Measurements from ENCODE around the gene AUTS2.

The AUTS2 gene

DNA sequence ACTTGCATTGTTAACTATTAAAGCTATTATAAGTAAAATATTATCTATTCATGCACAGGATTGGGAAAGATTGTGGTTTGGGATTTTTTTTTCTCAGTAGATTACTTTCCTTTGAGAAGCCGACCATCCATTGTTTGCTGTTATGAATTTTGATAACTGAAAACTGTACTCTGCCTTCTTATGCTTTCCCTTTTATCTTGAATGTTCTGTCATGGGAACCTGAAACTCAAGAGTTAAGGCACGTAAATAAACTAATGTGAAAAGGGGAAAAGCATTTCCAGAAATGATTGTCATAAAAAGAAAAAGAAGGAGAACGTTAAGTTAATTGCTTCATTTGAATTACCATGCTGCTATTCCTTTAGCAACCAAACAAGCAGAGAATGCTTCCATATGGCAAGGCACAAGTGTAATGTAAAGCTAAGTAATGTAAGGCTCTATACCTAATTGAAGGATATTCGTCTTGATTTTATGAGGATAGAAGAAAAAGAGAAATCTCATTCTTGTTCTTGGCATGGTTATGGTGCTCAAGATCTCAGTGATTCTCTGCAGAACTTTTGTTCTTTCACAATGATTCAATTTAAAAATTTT lies 370.8 kb downstream of the AUTS2 start:
- no peak for DNase-seq (ENCODE audit: low read depth in 2 of 2)

GRCh38 chr7:69981646-69982045 lies 383.4 kb downstream of the AUTS2 start:
- DNase-seq (ENCODE audit: low read depth in 2 of 2): no peak

DNA sequence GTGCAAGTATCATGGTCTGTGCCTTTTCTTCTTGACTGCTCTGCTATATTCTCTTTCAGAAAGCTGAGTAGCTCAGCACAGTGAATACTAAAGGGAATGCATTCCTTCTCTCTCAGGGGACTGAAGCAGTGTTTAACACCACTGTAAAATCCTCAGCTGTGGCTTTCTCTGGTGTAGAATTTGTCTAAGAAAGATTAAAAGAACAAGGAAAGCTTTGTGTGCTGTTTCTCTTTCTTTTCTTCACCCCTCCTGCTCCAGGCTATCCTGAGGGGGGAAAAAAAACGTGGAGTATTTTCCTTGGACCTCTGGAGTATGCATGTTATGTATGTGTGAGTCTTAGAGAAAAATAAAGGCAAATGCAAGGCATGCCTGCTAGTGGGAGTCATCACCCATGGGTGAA lies 383.9 kb downstream of the AUTS2 start:
- no peak for DNase-seq (ENCODE audit: low read depth in 2 of 2)

GRCh38 chr7:69989551-69989950 lies 391.3 kb downstream of the AUTS2 start:
- no peak for DNase-seq (ENCODE audit: low read depth in 2 of 2)

GRCh38 chr7:69992938-69993337 lies 394.7 kb downstream of the AUTS2 start:
- DNase-seq (ENCODE audit: low read depth in 2 of 2): no peak

DNA sequence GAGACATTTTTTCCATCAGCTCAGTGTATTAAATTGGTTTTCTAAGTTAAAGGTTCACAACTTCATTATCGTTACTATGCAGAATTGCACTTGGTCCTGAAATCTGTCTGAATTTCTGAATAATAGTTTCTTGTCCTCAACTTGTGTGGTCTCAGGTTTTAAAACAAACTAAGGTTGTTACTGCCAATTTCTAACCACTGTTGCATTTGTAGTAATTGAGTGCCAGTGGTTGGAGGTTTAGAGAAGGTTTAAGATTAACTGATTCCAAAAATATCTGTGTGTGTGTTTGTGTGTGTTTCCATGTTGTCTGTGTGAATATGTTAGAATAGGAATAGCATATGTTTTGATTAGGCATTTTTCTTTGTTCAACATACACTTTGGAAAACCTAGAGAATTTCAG lies 395.9 kb downstream of the AUTS2 start:
- DNase-seq (ENCODE audit: low read depth in 2 of 2): no peak

GRCh38 chr7:69994886-69995542 lies 396.7 kb downstream of the AUTS2 start:
- DNase-seq (ENCODE audit: low read depth in 2 of 2): no peak

DNA sequence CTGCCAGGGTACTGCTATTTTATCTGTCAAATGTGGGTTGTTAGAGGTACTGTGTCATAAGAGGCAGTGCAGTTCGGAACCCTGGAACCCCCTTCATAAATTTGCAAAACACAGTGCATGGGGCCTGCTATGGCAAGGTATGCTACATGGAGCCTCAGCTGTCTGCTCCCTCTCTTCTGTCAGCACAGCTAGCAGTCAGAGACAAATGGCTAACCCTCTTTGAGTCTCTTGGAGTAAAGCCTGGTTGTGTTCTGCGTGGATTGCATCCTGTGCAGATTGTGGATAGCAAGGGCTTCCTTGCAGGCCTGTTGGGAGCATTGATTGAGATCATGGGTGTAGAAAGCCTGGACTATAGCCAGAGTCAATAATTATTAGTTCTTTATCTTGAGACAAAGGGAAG lies 397.8 kb downstream of the AUTS2 start:
- no peak for DNase-seq (ENCODE audit: low read depth in 2 of 2)

GRCh38 chr7:70000737-70001348 lies 402.6 kb downstream of the AUTS2 start:
- no peak for DNase-seq (ENCODE audit: low read depth in 2 of 2)

- DNase-seq (ENCODE audit: low read depth in 2 of 2): no peak
Measured at GRCh38 chr7:70005480-70005879, 407.2 kb downstream of the AUTS2 start.

DNA sequence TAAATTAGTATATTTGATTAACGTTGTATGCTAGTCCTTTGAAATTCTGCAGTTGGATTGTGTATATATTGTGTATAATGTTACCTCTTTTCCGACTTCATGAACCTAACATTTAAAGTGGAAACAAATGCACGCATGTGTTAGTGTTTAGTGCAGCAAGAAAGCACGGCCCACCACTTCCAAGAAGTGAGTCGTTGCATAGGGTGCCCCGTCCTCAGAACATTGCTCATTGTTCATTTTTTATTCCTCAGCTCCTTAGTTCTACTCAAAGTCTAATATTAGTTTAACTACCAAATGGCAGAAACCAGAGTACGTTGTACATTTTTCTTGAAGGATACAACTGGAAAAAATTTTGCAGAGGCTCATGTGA lies 407.6 kb downstream of the AUTS2 start:
- DNase-seq (ENCODE audit: low read depth in 2 of 2): no peak

DNA sequence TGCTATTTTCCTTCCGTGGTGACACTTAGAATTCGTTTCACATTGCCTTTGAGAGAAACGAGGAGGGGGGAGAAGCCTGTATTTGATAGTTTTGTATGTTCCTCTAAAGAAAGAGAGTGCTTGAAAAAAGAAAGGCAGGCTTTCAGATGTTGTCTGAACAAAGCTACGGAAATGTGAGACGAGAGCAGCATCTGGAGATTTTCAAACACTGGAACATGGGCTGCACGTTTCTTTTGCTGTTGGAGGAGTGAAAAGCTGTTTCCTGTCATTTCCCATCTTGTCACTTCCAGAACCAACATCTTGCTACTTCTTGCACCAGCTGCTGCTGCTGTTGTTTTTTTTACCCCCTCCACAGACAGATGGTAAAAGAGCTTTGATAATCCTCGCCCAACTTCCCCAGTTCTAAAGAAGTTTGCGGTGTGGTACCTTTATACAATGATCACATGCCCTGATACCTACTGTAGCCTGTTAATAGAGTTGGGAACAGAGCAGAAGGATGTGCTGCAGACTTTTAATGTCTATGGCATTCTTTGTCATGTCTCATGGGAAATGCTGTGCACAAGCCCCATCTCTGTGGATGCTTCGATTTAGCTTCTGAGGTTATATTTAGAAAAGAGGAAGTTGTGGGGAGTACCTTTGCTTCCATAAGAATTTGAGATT lies 408.1 kb downstream of the AUTS2 start:
- no peak for DNase-seq (ENCODE audit: low read depth in 2 of 2)

GRCh38 chr7:70008466-70008865 lies 410.2 kb downstream of the AUTS2 start:
- no peak for DNase-seq (ENCODE audit: low read depth in 2 of 2)

DNA sequence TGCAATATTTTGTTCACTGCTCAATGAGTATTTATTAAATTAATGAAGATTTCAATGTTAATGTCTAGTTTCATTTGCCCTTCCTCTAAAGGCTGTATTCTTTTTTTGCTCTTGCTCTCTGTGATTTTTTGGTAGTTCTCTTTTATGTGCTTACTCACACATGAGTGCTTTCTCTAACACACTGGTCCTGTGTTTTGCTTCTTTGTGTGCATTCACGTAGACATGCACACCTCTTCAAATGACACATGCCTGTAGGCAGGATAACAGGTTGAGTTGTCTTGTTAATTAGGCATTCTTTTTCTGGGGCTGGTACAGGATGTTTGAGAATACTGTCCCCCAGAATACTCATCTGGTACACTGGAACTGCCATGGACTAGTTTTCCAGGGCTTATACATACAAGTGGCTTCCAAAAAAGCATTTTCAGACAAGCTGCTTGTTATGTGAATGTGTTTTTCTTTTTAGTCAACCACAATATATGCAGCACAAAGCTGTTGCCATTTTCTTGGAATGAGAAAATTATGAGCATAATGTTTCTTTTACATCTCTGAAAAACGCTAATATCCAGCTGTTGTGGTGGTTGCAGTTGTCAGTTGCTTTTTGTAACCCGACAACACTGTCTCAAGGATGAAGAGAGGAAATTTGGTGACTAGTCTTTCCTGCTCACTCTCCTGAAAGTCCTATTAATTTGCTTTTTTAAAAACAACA lies 416.4 kb downstream of the AUTS2 start:
- no peak for DNase-seq (ENCODE audit: low read depth in 2 of 2)

GRCh38 chr7:70015353-70015752 lies 417.1 kb downstream of the AUTS2 start:
- DNase-seq (ENCODE audit: low read depth in 2 of 2): no peak

DNA sequence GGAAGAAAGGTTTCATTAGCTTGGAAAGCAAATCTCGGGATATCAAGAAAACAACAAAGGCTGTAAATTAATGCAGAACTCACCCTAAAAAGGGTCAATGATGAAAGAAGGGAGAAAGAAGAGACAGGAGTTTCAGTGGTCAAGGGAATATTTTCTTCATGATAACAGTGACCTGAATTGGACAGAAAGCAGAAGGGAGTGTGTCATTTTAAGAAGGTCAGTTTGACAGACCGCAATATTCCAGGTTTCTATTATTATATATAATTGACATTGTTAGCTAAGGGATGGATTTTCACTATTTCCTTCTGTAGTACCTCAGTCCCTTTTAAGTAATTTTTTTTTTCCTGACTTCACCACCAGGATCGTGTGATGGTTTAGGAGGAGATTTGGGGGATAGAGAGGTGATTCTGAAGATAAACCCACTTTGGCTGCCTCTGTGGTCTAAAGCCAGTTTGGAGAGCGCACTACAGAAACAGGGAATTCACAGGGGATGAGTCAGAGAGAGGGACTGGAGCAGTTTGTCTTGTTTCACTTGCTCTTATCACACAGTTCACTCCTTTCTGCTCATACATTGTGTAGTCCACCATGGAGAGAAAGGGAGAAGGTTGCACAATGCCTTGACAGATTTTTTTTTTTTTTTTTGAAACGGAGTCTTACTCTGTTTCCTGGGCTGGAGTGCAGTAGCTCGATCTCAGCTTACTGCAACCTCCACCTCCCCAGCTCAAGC lies 417.9 kb downstream of the AUTS2 start:
- no peak for DNase-seq (ENCODE audit: low read depth in 2 of 2)

- no peak for DNase-seq (ENCODE audit: low read depth in 2 of 2)
Measured at GRCh38 chr7:70017357-70017756, 419.1 kb downstream of the AUTS2 start.

DNA sequence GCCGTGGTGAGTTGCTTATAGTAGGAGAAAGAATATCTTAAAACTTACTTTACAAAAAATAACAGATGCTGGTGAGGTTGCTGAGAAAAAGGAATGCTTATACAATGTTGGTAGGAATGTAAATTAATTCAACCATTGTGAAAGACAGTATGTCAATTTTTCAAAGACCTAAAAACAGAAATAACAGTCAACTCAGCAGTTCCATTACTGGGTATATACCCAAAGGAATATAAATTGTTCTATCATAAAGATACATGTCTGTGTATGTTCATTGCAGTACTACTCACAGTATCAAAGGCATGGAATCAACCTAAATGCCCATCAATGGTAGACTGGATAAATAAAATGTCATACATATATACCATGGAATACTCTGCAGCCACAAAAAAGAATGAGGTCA lies 420.4 kb downstream of the AUTS2 start:
- DNase-seq (ENCODE audit: low read depth in 2 of 2): no peak

DNA sequence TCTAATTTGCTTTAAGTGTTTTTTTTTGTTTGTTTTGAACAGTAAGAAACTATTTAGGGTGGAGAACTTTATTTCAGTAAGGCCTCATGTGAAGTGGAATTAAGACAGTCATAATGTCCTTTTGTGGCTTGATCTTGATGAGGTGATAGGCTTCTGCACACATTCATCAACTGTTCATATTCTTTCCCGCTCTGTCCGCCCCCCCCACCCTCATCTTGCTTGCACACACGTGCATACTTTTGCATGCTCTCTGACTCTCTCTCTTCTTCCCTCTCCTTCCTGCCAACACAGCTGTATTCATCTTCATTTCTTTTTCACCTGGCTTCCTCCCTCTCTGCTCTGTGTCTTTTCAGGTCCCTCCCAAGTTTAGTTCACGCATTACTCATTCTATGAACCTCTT lies 429.6 kb downstream of the AUTS2 start:
- DNase-seq (ENCODE audit: low read depth in 2 of 2): no peak

GRCh38 chr7:70028620-70029019 lies 430.3 kb downstream of the AUTS2 start:
- DNase-seq (ENCODE audit: low read depth in 2 of 2): no peak

- no peak for DNase-seq (ENCODE audit: low read depth in 2 of 2)
Measured at GRCh38 chr7:70029993-70030392, 431.7 kb downstream of the AUTS2 start.

- DNase-seq (ENCODE audit: low read depth in 2 of 2): no peak
Measured at GRCh38 chr7:70030745-70031144, 432.5 kb downstream of the AUTS2 start.
